Activated effector memory CD4-positive, alpha-beta T cell treated with Interleukin-2 at 50 U/mL for 16 hours (primary cell): ENCODE measurements around the gene SLC13A3.

Source experiments
- DNase-seq: peaks from one replicate; pipeline ENCODE4 v3.0.0-alpha.2; 2020

SLC13A3 gene

GRCh38 chr20:46573234-46573633, 78.0 kb downstream of the SLC13A3 start:
- DNase-seq: no peak

- DNase-seq: no peak
Measured at GRCh38 chr20:46572790-46573189, 78.5 kb downstream of the SLC13A3 start.

GRCh38 chr20:46572153-46572552, 79.1 kb downstream of the SLC13A3 start:
- DNase-seq: no peak

- no peak for DNase-seq
Measured at GRCh38 chr20:46571418-46571817, 79.8 kb downstream of the SLC13A3 start.

GRCh38 chr20:46570956-46571355, 80.3 kb downstream of the SLC13A3 start:
- no peak for DNase-seq

GRCh38 chr20:46569961-46570360, 81.3 kb downstream of the SLC13A3 start:
- DNase-seq: no peak

- DNase-seq: no peak
Measured at GRCh38 chr20:46568570-46569129, 82.6 kb downstream of the SLC13A3 start.

GRCh38 chr20:46566125-46566524, 85.1 kb downstream of the SLC13A3 start:
- DNase-seq: no peak

- DNase-seq: no peak
Measured at GRCh38 chr20:46564241-46564957, 86.9 kb downstream of the SLC13A3 start.

GRCh38 chr20:46563860-46564221, 87.4 kb downstream of the SLC13A3 start:
- no peak for DNase-seq

GRCh38 chr20:46563170-46563859, 87.9 kb downstream of the SLC13A3 start:
- no peak for DNase-seq

GRCh38 chr20:46562373-46563169, 88.7 kb downstream of the SLC13A3 start:
- peak; percentile 16 for DNase-seq

- no peak for DNase-seq
Measured at GRCh38 chr20:46562009-46562372, 89.3 kb downstream of the SLC13A3 start.

GRCh38 chr20:46559685-46560440, 91.4 kb downstream of the SLC13A3 start:
- no peak for DNase-seq

GRCh38 chr20:46559001-46559400, 92.3 kb downstream of the SLC13A3 start:
- DNase-seq: no peak

GRCh38 chr20:46558511-46558959, 92.7 kb downstream of the SLC13A3 start:
- DNase-seq: no peak

GRCh38 chr20:46557231-46557956, 93.9 kb downstream of the SLC13A3 start:
- DNase-seq: no peak

- no peak for DNase-seq
Measured at GRCh38 chr20:46555370-46555956, 95.8 kb downstream of the SLC13A3 start.

GRCh38 chr20:46554828-46555227, 96.4 kb downstream of the SLC13A3 start:
- DNase-seq: no peak

GRCh38 chr20:46553926-46554325, 97.3 kb downstream of the SLC13A3 start:
- no peak for DNase-seq
